Stimulated activated CD4-positive, alpha-beta T cell treated with anti-CD3 and anti-CD28 coated beads, Interleukin-15, amount 100 ng/mL, for 48 hours (primary cell): Measurements from ENCODE around the gene ZNF91.
"Not testable (repeated sequence)": the region's sequence is repeated elsewhere in the genome, so short reads cannot be mapped to it uniquely, and the experiment has no call there.

Experiments used
- DNase-seq, 2 donors: peaks; one replicate each; pipeline ENCODE4 v3.0.0-alpha.2; 2020; ENCODE audit warnings: low read depth in 2 of 2

Gene ZNF91

GRCh38 chr19:23395722-23396117 is 449 bp upstream of the ZNF91 start:
- not testable (repeated sequence) for DNase-seq

DNA sequence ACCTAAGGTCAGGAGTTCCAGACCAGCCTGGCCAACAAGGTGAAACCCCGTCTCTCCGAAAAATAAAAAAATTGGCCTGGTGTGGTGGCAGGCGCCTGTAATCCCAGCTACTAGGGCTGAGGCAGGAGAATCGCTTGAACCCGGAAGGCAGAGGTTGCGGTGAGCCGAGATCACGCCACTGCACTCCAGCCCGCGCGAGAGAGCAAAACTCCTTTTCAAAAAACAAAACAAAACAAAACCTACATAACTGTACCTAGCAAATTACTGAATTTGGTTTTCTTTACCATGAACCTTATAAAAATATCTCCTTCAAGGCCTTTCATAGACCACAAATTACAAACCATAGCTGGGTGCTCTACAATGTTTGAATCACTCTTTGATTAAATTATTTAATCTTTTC is 760 bp downstream of the ZNF91 start:
- no peak for DNase-seq

GRCh38 chr19:23393121-23393520 is 2.1 kb downstream of the ZNF91 start:
- no peak for DNase-seq

GRCh38 chr19:23391236-23391635 is 4.0 kb downstream of the ZNF91 start:
- no peak for DNase-seq

- DNase-seq: no peak
Measured at GRCh38 chr19:23385404-23385803, 9.9 kb downstream of the ZNF91 start.

DNA sequence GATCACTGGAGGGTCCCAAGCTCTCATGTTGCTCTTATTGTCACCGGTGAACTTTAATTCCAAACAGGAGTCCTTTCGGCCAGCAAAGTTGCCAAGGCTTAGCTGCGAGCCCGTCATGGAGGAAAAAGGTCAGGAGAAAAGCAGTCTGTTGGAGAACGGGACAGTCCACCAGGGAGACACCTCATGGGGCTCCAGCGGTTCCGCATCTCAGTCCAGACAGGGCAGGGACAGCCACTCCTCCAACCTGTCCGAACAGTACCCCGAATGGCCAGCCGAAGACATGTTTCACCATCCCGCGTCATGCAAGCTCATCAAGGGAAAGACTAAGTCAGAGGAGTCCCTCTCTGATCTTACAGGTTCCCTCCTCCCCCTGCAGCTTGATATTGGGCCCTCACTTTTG is 10.4 kb downstream of the ZNF91 start:
- no peak for DNase-seq

GRCh38 chr19:23384166-23384565 is 11.1 kb downstream of the ZNF91 start:
- DNase-seq: no peak

DNA sequence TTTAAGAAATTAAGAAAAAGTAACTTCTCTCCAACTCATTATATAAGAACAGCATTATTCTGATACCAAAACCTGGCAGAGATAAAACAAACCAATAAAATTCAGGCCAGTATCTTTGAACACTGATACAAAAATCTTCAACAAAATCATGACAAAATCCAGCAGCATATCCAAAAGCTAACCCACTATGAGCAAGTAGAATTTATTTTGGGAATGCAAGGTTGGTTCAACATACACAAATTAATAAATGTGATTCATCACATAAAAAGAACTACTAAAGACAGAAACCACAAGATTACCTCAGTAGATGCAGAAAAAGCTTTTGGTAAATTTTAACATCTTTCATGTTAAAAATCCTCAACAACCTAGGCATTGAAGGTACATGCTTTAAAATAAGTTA is 12.3 kb downstream of the ZNF91 start:
- DNase-seq: no peak

DNA sequence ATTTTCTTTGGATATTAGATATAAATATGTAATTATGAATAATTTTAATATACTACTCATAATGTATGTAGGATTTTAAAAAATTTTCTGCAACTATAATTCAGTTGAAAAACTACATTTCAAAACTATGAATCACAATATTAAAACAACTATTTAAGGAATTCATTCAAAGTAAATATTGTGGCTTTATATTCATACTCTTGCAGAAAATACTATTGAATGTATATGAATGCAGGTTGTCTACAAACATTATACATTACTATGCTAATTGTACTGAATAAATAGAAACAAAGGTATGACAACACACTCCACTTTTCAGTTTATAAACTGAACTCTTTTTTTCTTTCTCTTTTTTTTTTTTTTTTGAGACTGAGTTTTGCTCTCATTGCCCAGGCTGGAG is 14.2 kb downstream of the ZNF91 start:
- DNase-seq: no peak

- not testable (repeated sequence) for DNase-seq
Measured at GRCh38 chr19:23379671-23380070, 15.6 kb downstream of the ZNF91 start.

DNA sequence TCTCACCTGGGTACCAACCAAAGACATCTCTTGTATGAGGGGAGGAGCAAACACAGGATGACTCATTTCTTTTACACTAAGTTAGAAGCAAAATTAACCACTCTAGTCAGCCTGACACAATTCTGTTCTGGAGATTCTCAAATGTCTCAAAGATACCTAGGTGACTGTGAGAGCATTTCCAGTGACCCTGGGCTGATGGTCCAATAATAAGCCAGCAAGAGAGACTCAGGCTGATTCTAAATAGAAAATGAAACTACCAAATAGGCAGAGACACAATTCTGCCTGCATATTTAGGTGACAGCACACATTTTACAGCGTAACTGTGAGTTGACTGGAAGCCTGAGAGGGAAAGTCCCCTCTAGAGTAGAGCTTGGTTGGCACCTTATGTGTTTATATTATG is 16.3 kb downstream of the ZNF91 start:
- DNase-seq: no peak

GRCh38 chr19:23377276-23377675 is 18.0 kb downstream of the ZNF91 start:
- DNase-seq: no peak

DNA sequence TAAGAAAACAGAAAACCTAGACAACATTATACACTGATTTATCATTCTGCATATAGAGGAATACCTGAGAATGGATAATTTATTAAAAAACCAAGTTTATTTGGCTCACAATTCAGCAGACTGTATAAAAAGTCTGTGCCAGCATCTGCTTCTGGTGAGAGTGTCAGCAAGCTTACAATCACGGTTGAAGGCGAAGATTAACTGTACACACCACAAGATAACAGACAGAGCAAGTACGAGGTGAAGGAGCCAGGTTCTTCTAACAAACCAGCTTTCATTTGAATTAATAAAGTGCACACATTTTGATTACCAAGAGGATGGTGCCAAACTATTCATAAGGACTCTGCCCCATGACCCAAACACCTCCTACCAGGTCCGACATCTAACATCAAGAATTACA is 28.8 kb downstream of the ZNF91 start:
- no peak for DNase-seq

- DNase-seq: not testable (repeated sequence)
Measured at GRCh38 chr19:23366031-23366430, 29.2 kb downstream of the ZNF91 start.

DNA sequence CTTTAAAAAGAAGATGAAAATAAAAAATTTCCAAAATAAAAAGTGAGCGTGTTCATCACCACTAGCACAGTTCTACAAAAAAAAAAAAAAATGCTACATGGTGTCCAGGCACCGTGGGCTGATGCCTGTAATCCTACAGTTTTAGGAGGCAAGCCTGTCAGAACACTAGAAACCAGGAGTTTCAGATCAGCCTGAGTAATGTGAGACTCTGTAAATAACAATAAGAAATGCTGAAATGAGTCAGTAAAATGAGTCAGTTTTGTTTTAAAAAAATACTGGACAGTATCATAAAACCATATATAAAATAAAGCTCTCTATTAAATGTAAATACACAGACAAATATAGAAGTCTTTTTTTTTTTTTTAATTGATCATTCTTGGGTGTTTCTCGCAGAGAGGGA is 30.0 kb downstream of the ZNF91 start:
- DNase-seq: no peak

- DNase-seq: not testable (repeated sequence)
Measured at GRCh38 chr19:23361843-23362242, 33.4 kb downstream of the ZNF91 start.

DNA sequence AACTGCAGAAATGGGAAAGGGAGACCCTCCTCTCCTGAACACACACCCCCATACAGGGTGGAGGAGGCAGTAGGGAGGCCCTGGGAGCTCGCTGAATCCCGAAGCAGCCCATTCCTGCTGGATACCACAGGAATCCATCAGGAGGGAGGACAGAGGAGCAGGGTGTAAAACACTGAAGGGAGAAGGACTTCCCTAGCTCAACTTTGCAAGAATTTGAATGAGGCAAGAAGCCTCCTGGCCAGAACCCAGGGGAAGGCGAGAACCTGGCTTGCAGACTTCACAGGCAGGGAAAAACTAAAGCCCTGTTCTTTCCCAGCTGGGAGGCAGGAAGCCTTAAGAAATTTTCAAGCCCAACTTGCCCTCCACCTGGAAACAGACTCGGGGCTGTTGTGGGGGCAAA is 43.5 kb downstream of the ZNF91 start:
- DNase-seq: no peak

- no peak for DNase-seq
Measured at GRCh38 chr19:23346696-23347095, 48.6 kb downstream of the ZNF91 start.

DNA sequence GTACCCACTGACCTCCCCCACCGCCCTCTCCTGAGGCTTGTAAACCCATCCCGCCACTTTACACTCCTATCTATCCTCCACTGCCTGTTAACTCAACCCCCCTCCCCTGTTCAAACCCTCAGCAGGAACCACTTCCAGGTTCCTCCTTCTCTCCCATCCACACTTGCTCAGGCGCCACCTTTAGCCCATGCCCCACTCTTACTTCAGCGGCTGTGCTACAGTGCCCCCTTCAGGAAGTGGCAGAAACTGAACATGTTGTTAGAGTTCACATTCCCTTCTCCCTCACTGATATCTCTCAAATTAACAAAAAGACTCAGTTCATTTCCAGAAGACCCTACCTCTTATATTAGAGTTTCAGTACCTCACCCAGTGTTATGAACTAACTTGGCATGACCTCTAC is 49.4 kb downstream of the ZNF91 start:
- DNase-seq: no peak

DNA sequence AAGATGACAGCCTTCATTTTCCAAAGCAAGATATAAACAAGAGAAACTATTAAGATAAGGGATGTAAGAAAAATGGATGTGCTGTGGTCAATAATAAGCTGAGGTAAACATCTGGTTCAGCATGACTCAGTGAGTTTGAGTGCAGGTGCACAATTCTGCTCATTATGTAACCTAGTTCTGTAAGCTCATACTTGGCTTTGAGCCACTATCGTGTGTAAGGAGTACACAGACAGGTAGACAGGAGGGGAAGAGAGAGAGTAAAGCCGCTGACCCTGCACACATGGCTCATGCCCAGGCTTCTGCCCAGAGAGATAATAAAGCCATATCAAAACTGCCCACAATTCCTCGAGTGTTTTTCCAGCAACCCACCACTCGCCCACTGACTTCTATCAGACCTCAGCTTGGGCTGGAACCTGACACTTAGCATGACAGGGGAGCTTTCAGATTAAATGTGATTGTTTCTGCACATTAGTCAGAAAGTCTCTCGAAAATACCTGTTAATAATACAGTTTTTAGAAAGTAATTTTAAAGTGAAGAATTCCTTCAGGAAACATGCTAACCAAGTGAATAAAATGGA is 51.7 kb downstream of the ZNF91 start:
- no peak for DNase-seq

DNA sequence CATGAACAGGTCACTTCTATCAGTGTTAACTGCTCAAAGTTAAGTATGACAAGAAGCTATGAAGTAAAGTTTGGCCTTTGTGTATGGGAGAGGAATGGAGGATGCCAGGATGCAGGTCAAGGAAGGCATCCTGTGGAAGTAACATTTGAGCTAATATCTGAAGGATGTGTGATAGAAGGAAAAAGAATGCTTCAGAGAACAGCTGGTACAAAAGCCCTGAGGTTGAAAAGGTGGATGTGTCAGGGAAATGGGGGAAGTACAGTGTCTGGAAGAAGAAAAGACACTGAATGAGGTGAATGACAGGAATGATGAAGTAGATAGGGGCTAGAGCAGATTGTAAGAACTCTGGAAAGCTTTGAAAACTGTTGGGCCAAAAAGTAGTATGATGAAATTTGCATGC is 67.1 kb downstream of the ZNF91 start:
- DNase-seq: no peak

GRCh38 chr19:23321953-23322549 is 73.2 kb downstream of the ZNF91 start:
- no peak for DNase-seq

DNA sequence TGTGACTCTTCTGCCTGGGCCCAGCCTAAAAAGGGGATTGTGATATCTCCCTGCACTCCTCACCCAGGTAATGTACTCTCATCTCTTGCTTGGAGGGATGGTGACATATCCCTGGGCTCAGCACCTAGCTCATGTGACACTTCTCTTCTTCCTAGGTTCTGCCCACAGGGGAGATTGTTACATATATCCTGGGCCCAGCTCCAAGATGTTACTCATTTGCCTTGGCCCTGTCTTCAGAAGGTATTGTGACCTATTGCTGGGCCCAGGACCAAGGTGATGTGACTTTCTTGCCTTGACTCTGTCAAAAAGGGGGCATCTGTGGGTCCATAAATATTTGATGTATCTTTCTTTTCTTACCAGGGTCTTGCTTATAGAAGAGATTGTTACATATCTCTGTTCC is 73.9 kb downstream of the ZNF91 start:
- not testable (repeated sequence) for DNase-seq

GRCh38 chr19:23319571-23319970 is 75.7 kb downstream of the ZNF91 start:
- not testable (repeated sequence) for DNase-seq
